Right ventricle myocardium superior (tissue), 1 donor: Measurements from ENCODE around the gene RIMOC1. TPM values are rescaled to one million over a fixed set of nuclear protein-coding genes. Genes with fewer than 3 reads are reported as not detected.

Experiments used
- ATAC-seq: fragments of 200-7000 bp; cut with Tn5 transposase; one replicate; pipeline ENCODE4 v1.9.1; 2020; ENCODE audit warnings: mild to moderate bottlenecking; ENCODE audit not compliant: poor library complexity
- DNase-seq: peaks from one replicate; pipeline ENCODE4 v3.0.0-alpha.2; 2020
- intact Hi-C: fragments of 100-400 bp; cut with DNase I; formaldehyde crosslinking; loops from one replicate; pipeline ENCODE4 v1.11.2; 2022
- total RNA-seq: library from RNA; stranded (reverse); fragmentation: NEBNext Ultra II Directional; extraction: Animal tissue kit (Norgen Biotek cat#: 25700); gene quantifications from one replicate; pipeline ENCODE4 v1.2.1, GENCODE V29; 2021
- donor health status: DM: no; HTN: yes; CAD: no; lungs with severe emphysema.

Gene RIMOC1
- total RNA-seq, 1 donor from 2014 or later: 10.9 TPM

- no peak for DNase-seq
- intact Hi-C loops: no loop called here
- no peak for ATAC-seq
Observed at GRCh38 chr5:41882765-41883164, 21.4 kb upstream of the RIMOC1 start.

GRCh38 chr5:41883243-41883642 lies 20.9 kb upstream of the RIMOC1 start:
- intact Hi-C loops: no loop called here
- DNase-seq: no peak
- ATAC-seq: no peak

GRCh38 chr5:41883936-41884335 lies 20.2 kb upstream of the RIMOC1 start:
- DNase-seq (no peak), ATAC-seq (no peak)
- intact Hi-C loops: no loop called here

DNA sequence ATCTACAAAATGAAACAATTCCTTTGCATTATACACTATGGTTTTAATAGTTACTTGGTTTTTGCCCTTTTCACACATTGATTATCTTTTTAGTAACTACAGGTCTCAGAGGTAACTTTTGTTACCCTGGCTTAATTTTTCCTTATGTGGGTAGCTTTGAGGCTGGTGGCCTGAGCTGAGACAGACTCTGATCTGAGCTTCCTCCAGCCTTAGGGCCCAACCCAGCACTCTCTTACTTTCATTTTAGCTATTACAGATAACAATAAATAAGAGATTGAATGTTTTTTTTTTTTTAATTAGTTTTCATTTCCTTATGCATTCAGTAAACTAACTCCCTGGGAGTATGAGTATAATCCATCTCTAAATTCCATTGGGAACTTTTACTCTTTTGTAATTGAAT lies 18.9 kb upstream of the RIMOC1 start:
- intact Hi-C loops: no loop called here
- DNase-seq (no peak), ATAC-seq (no peak)

DNA sequence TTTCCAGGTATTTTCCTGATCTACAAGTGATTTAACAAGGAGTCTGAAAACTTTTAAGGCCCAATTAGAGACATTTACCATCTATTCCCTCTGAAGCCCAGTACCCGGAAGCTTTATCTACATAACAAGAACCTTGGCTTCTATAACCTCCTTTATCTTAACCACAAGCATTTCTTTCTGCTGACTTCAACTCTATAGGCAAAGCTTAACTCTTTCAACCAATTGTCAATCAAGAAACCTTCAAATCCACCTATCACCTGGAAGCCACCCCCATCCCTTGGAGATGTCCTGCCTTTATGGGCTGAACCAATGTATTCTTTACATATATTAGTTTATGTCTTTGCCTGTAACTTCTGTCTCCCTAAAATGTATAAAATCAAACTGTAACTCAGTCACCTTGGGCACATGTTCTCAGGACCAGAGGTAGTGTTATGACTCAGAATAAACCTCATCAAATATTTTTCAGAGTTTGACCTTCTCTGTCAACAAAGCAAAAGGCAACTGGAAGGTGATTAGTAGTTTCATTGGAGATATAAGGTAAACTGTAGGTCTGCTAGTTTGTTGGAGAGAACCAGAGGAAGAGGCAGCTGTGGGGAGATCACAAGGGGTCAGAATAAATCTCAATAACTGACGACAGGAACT lies 13.0 kb upstream of the RIMOC1 start:
- ATAC-seq (no peak), DNase-seq (no peak)
- intact Hi-C loops: no loop called here

DNA sequence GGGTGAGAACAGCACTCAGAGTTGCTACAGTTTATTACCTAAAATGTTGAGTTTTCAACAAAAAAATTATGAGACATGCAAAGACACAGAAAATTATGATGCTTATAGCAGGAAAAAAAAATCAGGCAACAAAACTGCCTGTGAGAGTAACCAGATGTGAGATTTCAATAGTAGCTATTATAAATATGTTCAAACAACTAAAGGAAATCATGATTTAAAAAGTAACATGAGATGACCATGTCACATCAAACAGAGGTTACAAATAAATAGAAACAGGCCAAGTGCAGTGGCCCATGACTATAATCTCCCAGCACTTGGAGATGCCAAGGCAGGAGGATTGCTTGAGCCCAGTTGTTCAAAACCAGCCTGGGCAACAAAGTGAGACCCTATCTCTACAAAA lies 12.1 kb upstream of the RIMOC1 start:
- DNase-seq: no peak
- no peak for ATAC-seq
- intact Hi-C loops: no loop called here

GRCh38 chr5:41893074-41893851 lies 10.9 kb upstream of the RIMOC1 start:
- no peak for ATAC-seq
- intact Hi-C loops: no loop called here
- no peak for DNase-seq

DNA sequence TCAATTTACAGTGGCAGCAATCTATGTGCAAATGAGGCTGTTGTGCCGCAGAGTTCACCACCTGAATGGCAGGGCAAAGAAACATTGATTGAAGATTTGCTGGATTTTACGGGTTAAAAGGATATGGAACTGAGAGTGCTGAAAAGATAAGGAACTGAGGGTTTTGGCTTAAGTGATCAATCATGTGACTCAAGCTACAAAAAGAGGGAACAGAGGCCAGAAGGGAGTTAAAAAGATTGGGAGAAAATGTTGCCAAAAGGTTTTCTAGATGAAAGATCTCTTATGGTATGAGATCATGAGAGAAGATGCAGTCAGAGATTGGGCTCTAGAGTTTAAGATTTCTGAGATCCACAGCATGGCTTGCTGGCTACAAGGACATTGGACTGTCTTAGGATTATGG lies 7.9 kb upstream of the RIMOC1 start:
- intact Hi-C loops: no loop called here
- no peak for ATAC-seq
- no peak for DNase-seq

GRCh38 chr5:41903382-41903891 lies 707 bp upstream of the RIMOC1 start:
- ATAC-seq: no peak
- intact Hi-C loops: no loop called here

DNA sequence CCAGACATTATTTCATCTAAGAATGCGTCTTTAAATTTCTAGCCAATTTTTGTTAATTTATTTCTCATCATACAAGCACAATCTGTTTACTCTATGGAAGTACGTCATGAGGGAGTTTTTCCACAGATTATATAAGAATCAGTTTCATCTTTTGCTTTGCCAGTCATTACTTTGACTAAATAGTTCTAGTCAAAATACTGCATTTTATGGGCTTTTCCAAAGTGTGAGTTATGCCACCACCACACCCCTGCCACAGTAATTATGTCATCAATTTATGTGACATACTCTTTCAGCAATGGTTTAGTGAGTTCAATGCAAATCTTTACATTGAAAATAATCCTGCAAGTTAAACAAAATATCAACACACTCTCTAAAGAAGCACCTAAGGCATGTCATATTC lies 2.0 kb downstream of the RIMOC1 start:
- intact Hi-C loops: no loop called here
- ATAC-seq: no peak
- no peak for DNase-seq

More at GRCh38 chr5:41903382-41903891, 707 bp upstream of the RIMOC1 start:
- DNase-seq: no peak

DNA sequence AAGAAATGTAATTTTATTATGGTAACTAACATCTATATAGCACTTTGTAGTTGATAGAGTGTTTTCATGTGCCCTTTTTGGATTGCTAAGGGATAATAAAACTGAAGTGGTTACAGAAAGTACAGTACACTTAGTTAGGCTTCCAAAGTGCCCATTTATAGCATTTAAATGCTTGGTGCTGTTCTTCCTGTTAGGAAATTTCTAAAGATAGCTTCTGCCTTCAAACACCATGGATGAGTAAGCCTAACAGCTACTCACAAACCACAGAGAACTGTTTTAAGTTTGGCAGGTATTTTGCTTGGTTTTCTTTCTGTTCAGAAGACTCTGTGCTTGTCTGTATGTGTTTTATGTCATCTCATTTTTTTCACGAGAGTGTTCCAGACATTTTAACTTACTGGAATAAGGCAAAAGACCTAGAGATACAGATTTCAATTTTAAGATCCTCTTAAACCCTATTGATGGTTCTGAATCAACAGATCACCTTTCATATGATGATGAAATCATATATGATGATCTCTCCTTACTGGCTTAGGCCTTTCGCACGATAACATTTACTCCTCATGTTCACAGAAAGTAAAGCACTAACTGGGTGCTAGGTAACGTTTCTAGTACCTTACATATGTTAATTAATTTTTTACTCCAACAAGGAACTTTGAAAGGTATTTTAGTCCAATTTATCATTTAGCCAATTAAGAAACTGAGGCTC lies 4.4 kb downstream of the RIMOC1 start:
- DNase-seq (no peak), ATAC-seq (peak; percentile 42)
- intact Hi-C loops: no loop called here

- intact Hi-C loops: no loop called here
- ATAC-seq (no peak), DNase-seq (no peak)
Observed at GRCh38 chr5:41918105-41918504, 14.0 kb downstream of the RIMOC1 start.

- intact Hi-C loops: no loop called here
- ATAC-seq (no peak), DNase-seq (no peak)
Observed at GRCh38 chr5:41921166-41921565, 17.0 kb downstream of the RIMOC1 start.

GRCh38 chr5:41921874-41922273 lies 17.7 kb downstream of the RIMOC1 start:
- ATAC-seq: no peak
- DNase-seq: no peak
- intact Hi-C loops: no loop called here

DNA sequence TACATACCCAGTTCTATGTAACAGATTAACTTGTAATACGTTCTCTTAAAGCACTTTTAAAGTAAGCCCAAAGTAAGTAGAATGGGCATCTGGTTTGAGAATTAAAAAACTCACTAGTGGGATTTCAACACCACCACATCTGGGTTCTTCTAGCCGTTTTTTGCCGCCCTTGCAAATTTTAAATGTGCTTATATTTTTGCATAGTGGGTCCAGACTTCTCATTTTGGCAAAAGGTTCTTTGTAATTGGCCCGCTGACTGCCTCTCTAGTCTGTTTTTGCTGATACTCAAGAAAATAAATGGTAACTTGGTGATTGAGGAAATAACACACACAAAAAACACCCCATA lies 20.4 kb downstream of the RIMOC1 start:
- DNase-seq (no peak), ATAC-seq (no peak)
- intact Hi-C loops: no loop called here

DNA sequence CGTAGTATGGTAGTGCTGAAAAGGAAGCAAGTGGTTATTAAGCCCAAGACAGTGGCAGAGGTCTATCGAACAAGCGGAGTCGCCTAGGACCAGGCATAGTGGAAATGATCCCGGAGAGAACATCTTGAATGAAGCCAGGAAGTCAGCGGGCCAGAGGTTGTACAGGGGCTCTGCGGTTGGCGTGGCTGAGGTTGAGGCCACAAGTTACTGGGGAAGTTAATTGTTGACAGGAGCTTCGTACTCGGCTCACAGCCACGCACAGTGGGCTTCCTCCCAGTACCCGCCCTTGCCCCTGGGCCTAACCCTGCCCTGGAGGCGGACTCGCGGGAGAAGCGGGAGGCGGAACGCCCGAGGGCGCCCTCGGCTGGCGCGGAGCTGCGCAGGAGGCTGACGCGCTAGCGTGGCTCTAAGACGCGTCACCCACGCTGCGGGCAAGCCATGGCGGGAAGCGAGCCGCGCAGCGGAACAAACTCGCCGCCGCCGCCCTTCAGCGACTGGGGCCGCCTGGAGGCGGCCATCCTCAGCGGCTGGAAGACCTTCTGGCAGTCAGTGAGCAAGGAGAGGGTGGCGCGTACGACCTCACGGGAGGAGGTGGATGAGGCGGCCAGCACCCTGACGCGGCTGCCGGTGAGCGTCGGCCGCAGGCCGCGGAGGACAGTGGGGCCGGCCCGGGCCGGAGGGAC lies 20.9 kb downstream of the RIMOC1 start, which contains the start of gene FBXO4:
FBXO4 (plus strand) TSS at position 410 of the 683 bp plus-strand sequence; CDS start at position 439, 29 bp downstream.
- intact Hi-C loops: loop anchor here (5.0 kb wide), 1 partner anchor 68 kb away; no protein-coding TSS in a partner anchor
- peak; percentile 92 for DNase-seq
- ATAC-seq: peak; percentile 99

DNA sequence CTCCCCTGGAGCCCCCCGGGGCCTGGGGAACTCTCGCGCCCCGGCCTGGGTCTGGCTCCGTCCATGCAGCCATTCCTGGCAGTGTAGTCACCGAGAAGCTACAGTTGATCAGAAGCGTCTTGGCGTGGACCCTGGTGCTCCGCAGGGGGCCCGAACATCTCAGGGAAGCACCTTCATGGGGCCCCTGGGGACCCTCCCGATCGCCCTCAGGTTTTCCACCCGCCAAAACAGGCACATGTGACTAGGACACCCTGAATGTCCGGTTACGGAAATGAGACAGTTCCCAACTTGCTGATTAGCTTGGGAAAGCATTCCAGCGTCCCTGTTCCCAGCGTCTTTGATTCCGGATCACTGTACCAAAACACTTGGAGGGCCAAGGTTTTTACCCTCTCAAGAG lies 21.4 kb downstream of the RIMOC1 start:
- intact Hi-C loops: loop anchor here (5.0 kb wide), 1 partner anchor 68 kb away; no protein-coding TSS in a partner anchor
- no peak for ATAC-seq
- no peak for DNase-seq

DNA sequence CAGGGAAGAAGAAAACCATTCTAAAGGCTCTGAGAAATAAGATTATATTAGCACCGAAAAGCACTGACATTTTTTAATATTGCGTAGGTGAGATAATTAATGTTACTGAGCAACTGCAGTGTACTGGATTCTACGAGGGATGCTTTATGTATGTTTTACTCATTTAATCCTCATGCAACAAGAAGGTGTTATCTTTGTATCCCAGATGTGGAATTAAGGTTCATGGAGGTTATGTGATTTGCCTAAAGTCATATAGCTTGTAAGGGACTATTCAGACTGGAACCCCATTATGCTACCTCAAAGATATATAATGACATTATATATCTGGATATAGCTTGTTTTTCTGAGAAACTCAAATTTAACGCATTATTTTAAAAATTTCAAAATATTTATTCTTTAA lies 23.5 kb downstream of the RIMOC1 start:
- no peak for ATAC-seq

GRCh38 chr5:41929035-41929434 lies 24.9 kb downstream of the RIMOC1 start:
- intact Hi-C loops: loop anchor here (5.0 kb wide), 1 partner anchor 72 kb away; no protein-coding TSS in a partner anchor
- ATAC-seq: no peak
- no peak for DNase-seq

More for the DNA sequence above, 23.5 kb downstream of the RIMOC1 start:
- DNase-seq: no peak
- intact Hi-C loops: loop anchor here (5.0 kb wide), 1 partner anchor 70 kb away; no protein-coding TSS in a partner anchor
